Measurements from ENCODE around the gene CD160.

Gene CD160

GRCh38 chr1:145785547-145785946 is 66.2 kb downstream of the CD160 start:
- no peak overlapping the region for H3K27ac ChIP-seq (ENCODE audit: low read depth, low read length)

DNA sequence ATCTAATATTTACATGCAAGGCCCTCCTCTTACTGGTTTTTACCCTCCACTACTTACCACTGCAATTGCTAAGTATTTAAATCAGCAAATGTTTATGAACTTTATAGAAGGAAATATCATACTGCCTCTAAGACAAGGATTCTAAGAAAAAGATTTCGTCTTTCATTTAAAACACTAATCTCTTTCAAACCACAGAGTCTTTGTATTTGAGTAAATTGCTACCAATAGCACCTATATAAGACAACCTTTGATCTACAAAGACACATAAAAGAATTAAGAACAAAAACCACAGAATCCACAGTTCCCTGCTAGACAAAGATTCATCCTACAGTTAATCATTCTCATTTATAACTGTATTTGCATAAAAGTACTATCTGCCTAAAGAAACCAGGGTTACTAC is 67.0 kb downstream of the CD160 start:
- Histone ChIP-seq H3K27ac (ENCODE audit: low read depth, low read length) (no peak overlapping the region), H3K27me3 (ENCODE audit: control insufficient read depth in 5 of 5, insufficient read depth in 4 of 5, low read length in 5 of 5) (no peaks in the 10 kb centered on the region), H3K4me3 (ENCODE audit: low read depth in 1 of 5, low read length in 5 of 5) (no peak overlapping the region), H3K36me3 (ENCODE audit: control insufficient read depth in 5 of 5, insufficient read depth in 5 of 5, low read length in 5 of 5) (peaks cover 0 to 19% (median 9%) of the 10 kb centered on the region in 5 donors), H3K9me3 (ENCODE audit: control insufficient read depth in 5 of 5, low read length in 5 of 5) (no peaks in the 10 kb centered on the region), H3K9ac (ENCODE audit: low read length in 5 of 5) (no peak overlapping the region), H3K4me1 (ENCODE audit: control insufficient read depth in 5 of 5, insufficient read depth in 5 of 5, low read length in 5 of 5) (peaks cover 0 to 4% (median 0%) of the 10 kb centered on the region in 5 donors)

More at GRCh38 chr1:145785547-145785946, 66.2 kb downstream of the CD160 start:
- Histone ChIP-seq H3K27me3 (ENCODE audit: control insufficient read depth in 5 of 5, insufficient read depth in 4 of 5, low read length in 5 of 5) (no peaks in the 10 kb centered on the region), H3K36me3 (ENCODE audit: control insufficient read depth in 5 of 5, insufficient read depth in 5 of 5, low read length in 5 of 5) (peaks cover 3 to 22% (median 9%) of the 10 kb centered on the region in 5 donors), H3K4me1 (ENCODE audit: control insufficient read depth in 5 of 5, insufficient read depth in 5 of 5, low read length in 5 of 5) (peaks cover 0 to 4% (median 0%) of the 10 kb centered on the region in 5 donors), H3K9ac (ENCODE audit: low read length in 5 of 5) (no peak overlapping the region), H3K9me3 (ENCODE audit: control insufficient read depth in 5 of 5, low read length in 5 of 5) (no peaks in the 10 kb centered on the region), H3K4me3 (ENCODE audit: low read depth in 1 of 5, low read length in 5 of 5) (no peak overlapping the region)

DNA sequence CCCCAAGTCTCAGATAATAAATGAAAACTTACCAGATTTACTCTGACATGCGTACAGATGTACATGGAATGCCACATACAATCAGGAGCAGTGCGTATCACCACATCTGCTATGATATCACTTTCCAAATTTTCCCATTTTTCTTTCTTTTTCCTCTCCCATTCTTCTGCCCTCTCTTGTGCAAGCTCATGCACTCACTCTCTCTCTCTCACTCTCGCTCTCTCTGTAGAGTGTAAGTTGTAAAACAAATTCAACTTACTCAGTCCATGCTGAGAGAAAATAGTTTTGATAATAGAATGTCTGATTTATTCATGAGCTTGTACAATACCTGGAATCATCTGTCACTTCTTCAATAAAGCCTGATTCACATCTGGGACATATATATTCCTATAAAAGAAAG is 69.3 kb downstream of the CD160 start:
- Histone ChIP-seq H3K27ac (ENCODE audit: low read depth, low read length) (no peak overlapping the region), H3K27me3 (ENCODE audit: control insufficient read depth in 5 of 5, insufficient read depth in 4 of 5, low read length in 5 of 5) (no peaks in the 10 kb centered on the region), H3K36me3 (ENCODE audit: control insufficient read depth in 5 of 5, insufficient read depth in 5 of 5, low read length in 5 of 5) (peaks cover 0 to 14% (median 9%) of the 10 kb centered on the region in 5 donors), H3K4me3 (ENCODE audit: low read depth in 1 of 5, low read length in 5 of 5) (no peak overlapping the region), H3K4me1 (ENCODE audit: control insufficient read depth in 5 of 5, insufficient read depth in 5 of 5, low read length in 5 of 5) (peaks cover 0 to 4% (median 0%) of the 10 kb centered on the region in 5 donors), H3K9me3 (ENCODE audit: control insufficient read depth in 5 of 5, low read length in 5 of 5) (no peaks in the 10 kb centered on the region), H3K9ac (ENCODE audit: low read length in 5 of 5) (no peak overlapping the region)

Data from subcutaneous abdominal adipose tissue (tissue), 5 donors.